ES-I3 (cell line): ENCODE measurements around the gene AGPAT3.

Experiments
- H3K36me3 ChIP-seq: 2 replicates; pipeline ENCODE4 v1.6.1; 2013; ENCODE audit warnings: mild to moderate bottlenecking, low read length, control low read depth, moderate library complexity; ENCODE audit not compliant: insufficient read depth
- H3K4me1 ChIP-seq: 2 replicates; pipeline ENCODE4 v1.6.1; 2013; ENCODE audit warnings: mild to moderate bottlenecking, control low read depth, low read length; ENCODE audit not compliant: insufficient read depth
- H3K9ac ChIP-seq: 2 replicates; pipeline ENCODE4 v1.6.1; 2013; ENCODE audit warnings: low read depth, mild to moderate bottlenecking, low read length, moderate library complexity
- H3K9me3 ChIP-seq: 2 replicates; pipeline ENCODE4 v1.6.1; 2013; ENCODE audit warnings: mild to moderate bottlenecking, low read length, moderate library complexity; ENCODE audit not compliant: control insufficient read depth, insufficient read depth

AGPAT3 gene

DNA sequence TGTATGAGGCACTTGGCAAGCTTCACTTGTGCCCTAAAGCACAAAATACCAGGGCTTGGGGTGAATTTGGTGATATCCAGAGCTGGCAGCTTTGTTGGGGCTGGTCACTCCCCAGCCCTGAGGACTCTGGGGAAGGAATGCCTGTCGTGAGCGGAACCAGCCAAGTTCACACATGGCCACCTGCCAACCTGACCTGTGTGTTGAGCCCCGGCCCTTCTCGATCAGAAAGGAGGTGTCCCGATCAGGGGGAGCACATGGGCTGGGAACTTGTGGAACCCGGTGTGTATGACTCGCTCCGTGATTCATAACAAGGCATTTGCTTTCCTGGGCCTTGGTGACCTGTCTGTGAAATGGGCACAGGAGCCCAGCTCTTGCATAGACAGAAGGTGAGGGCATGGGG is 43.1 kb downstream of the AGPAT3 start:
- no peak overlapping the region for H3K9ac ChIP-seq
- no peaks in the 10 kb centered on the region for H3K36me3 ChIP-seq
- no peaks in the 10 kb centered on the region for H3K4me1 ChIP-seq
- no peaks in the 10 kb centered on the region for H3K9me3 ChIP-seq

DNA sequence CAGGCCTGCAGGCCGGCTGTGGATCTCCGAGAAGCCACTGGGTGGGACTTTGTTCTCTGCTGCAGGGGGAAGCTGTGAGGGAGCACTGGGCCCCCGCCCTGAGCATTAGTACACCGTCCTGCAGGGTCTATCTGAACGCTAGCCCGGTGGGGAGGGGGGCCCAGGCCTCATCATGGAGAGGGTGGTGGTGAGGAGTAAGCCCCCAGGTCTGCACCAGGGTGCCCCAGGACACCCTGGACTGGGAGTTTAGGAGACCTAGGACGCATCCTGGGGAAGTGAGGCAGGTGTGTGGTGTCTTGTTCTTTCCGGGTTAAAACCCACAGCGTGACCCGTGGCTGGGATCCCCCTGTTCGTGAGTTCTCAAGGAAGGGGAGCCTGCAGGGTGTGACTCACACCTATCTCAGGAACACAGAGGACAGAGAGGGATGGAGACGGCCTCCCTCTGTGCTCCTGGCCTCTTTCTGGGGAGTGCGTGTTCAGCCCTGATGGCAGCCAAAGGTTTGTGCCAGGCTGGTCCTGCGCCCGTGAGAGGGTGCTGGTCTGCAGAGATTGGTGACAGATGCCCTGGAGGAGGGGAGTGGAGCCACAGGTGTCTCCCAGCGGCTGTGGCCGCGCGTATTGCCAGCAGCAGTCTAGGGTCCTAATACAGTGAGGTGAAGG is 44.8 kb downstream of the AGPAT3 start:
- no peak overlapping the region for H3K9ac ChIP-seq
- no peaks in the 10 kb centered on the region for H3K36me3 ChIP-seq
- no peaks in the 10 kb centered on the region for H3K4me1 ChIP-seq

DNA sequence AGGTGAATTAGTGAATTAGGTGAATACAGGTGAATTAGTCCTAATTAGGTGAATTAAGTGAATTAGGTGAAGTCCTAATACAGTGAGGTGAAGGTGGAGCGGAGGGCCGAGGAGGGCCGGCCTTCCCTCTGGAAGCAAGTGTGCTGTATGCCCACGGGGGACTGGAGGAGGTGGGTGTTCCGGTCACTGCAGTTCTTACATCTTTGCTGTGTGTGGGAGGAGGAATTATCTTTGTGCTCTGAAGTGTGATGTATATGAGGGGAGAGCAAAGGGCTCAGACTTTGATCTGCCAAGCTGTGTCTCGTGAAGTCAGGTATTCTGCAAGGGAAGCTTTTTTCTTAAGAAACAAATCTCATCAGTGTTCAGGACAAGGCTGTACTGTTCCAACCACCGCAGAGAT is 45.4 kb downstream of the AGPAT3 start:
- Histone ChIP-seq H3K9ac (no peak overlapping the region), H3K36me3 (no peaks in the 10 kb centered on the region), H3K4me1 (no peaks in the 10 kb centered on the region), H3K9me3 (no peaks in the 10 kb centered on the region)

More for the DNA sequence above, 44.8 kb downstream of the AGPAT3 start:
- H3K9me3 ChIP-seq = no peaks in the 10 kb centered on the region

DNA sequence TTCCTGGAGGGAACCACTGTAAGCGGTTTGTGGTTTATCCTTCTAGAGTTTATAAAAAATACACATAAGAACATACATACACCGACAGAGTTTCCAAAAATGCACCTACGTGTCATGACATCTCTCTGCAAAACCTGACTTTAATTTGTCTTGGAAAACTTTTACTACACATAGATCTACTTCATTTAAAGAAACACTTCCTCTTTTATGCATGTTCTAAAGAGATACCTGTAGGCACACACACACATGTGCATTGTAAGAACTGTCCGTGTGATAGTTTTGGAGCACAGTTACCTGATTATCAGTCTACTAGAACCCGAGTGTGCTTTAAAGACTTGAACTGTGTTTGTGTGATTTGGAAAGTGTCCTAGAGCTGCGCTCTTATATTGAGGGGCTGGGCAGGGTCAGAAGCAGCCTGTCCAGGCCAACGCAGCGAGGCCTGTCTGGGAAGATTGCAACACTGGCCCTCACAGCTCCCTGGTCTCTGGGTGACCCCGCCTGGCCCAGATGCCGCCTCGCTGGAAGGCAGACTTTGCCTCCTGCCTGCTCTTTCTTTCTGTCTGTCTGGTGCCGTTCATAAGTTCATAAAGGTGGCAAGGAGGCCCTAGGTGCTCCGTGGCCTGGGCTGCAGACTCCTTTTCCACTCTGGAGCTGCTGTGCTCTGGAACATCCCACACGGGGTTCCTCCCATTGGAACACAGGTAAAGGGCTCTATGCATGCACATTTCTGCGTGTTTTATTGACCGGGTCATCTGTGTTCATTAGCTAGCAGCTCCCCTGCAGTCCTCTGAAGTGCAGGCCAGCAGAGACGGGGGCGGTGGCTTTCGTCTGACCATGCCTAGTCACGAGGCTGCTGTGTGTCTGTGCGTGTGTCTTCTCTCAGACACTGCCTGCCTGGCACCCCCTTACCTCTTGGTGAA is 46.3 kb downstream of the AGPAT3 start:
- no peaks in the 10 kb centered on the region for H3K9me3 ChIP-seq
- no peaks in the 10 kb centered on the region for H3K4me1 ChIP-seq
- H3K9ac ChIP-seq = no peak overlapping the region
- H3K36me3 ChIP-seq = no peaks in the 10 kb centered on the region

DNA sequence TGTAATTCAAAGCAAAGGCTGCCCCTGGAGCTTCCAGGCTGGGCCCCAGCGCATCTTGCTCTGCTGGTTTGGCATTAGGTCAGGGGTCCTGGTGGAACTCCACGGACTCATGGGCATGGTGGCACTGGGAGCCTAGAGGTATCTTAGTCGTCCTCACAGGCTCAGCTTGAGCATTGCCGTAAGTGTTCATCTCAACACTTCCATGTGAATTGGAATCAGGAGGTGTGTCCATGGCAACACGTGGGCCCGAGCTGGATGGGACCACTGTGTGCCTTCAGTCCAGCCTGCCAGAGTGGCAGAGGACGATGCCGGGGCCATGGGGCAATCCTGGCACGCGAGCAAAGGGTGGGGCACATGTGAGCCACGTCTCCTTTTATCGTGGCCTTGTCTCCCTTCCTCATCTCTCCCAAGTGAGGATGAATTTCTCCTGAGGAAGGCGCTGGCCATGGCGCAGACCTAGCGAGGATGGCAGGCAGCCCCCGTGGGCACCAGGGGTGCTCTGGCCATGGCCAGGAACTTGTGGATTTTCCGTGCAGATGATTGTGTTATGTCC is 47.0 kb downstream of the AGPAT3 start:
- no peaks in the 10 kb centered on the region for H3K36me3 ChIP-seq
- H3K9ac ChIP-seq = no peak overlapping the region
- no peaks in the 10 kb centered on the region for H3K4me1 ChIP-seq
- no peaks in the 10 kb centered on the region for H3K9me3 ChIP-seq

DNA sequence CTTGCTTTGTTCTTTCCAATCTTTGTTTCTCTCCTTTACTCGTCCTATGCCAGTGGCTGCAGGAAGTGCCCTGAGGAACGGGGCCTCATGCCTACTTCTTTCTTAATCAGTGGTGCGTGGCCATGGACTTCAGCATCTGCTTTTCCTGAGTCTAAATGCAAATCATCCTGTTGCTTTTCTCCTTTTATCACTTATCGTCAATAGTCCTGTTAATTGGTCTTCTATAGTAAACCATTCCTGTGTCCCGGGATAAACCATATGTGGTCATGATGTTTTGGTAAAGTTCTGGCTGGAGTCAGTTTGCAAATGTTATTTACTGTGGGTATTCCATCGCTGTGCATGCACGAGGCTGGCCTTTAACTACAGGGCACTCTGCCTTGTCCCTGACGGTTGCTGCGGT is 47.5 kb downstream of the AGPAT3 start:
- no peaks in the 10 kb centered on the region for H3K36me3 ChIP-seq
- no peak overlapping the region for H3K9ac ChIP-seq
- H3K9me3 ChIP-seq = no peaks in the 10 kb centered on the region
- H3K4me1 ChIP-seq = no peaks in the 10 kb centered on the region

DNA sequence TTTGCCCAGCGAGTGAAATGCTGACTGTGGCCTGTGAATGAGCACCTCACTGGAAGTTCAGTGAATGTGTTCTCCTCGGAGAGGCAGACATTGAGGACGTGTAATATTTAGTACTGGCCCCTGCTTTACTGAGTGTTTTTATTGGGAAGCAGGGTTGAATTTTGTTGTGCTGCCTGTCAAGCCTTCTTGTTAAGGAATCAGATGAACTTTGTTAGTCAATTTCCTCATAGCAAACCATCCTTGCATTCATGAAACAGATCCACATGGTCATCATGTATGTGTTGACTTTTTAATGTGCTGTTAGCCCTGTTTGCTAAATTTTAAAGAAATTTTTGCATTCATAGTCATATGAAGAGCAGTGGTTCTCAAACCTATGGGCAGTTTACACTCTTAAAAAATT is 47.9 kb downstream of the AGPAT3 start:
- Histone ChIP-seq H3K9me3 (no peaks in the 10 kb centered on the region), H3K9ac (no peak overlapping the region), H3K4me1 (no peaks in the 10 kb centered on the region), H3K36me3 (no peaks in the 10 kb centered on the region)

DNA sequence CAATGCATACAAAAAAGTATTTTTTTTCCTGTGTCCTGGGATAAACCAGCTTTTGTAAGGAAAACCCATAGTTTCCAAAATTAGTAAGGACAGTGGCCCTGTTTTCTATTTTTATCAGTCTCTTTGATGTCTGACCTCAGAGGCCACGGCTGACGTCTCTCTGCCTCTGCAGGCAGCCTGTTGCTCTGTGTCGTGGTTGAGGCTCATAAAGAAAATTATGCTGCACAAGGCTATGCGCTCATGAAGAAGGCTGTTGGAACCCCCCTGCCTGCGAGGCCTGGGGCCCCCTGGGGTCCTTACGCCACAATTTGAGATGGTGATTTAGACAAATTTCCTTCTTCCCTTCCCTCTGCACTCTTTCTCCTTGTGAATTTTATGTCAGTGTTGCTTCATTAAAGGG is 48.9 kb downstream of the AGPAT3 start:
- Histone ChIP-seq H3K36me3 (no peaks in the 10 kb centered on the region; the same call in 1 of the 2 replicates), H3K9me3 (no peaks in the 10 kb centered on the region), H3K9ac (no peak overlapping the region), H3K4me1 (no peaks in the 10 kb centered on the region)

DNA sequence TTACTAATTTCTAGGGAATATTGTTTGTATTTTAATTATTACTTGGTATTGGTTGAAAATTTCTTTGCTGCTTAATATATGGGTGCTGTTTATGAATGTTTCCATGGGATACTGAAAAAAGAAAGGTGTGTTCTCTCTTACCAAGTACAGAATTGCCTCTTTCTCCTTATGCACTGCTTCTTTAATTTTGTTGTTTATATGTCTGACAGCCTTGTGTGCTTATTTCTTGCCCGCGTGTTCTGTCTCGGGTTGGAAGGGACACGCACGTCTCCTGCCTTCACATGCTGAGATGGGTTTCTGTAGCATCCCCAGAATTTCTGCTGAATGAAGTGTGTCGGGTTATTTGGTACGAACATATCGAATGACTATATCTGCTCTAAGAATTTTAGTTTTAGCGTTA is 51.1 kb downstream of the AGPAT3 start:
- H3K9ac ChIP-seq = no peak overlapping the region
- no peaks in the 10 kb centered on the region for H3K9me3 ChIP-seq
- H3K4me1 ChIP-seq = peaks cover 3% of the 10 kb centered on the region; the same call in 1 of the 2 replicates
- H3K36me3 ChIP-seq = no peaks in the 10 kb centered on the region; the same call in 1 of the 2 replicates

DNA sequence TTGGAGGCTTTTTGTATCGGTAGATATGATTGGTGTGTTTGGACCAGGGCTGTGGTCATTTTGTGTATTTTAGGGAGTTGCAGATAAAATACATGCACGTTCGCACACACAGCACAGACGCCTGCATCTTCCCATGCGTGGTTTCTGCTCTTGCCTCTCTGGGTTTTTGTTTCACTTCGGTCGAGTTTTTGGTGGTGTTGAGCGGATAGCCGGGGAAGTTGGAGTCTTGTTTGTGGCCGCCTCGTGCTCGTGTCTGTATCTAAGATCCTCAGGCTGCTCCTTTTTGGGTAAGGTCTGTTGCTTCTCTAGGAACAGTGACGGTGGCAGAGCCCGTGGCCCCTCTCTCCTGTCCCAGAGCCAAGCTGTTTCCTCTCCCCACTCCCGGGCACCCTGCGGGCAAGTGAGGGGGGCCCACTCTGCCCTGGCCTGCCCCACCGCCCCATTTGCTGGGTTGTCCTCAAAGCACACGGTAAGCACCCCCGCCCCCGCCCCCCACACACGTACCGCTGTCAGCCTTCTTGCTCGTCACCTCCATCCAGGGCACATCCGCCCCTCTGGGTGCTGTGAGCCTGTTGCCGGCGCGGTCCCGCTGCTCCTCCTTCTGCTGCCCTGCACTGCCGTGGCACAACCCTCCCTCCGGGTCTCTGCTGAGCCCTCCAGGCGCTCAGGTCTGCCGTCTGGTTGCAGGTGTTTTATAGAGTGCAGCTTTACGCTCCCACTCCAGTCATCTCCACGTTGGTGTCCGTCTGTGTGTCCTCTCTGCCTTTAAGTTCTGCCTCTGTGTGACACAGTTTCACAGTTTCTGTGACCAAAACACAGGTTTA is 51.9 kb downstream of the AGPAT3 start:
- Histone ChIP-seq H3K9me3 (no peaks in the 10 kb centered on the region), H3K9ac (no peak overlapping the region)

DNA sequence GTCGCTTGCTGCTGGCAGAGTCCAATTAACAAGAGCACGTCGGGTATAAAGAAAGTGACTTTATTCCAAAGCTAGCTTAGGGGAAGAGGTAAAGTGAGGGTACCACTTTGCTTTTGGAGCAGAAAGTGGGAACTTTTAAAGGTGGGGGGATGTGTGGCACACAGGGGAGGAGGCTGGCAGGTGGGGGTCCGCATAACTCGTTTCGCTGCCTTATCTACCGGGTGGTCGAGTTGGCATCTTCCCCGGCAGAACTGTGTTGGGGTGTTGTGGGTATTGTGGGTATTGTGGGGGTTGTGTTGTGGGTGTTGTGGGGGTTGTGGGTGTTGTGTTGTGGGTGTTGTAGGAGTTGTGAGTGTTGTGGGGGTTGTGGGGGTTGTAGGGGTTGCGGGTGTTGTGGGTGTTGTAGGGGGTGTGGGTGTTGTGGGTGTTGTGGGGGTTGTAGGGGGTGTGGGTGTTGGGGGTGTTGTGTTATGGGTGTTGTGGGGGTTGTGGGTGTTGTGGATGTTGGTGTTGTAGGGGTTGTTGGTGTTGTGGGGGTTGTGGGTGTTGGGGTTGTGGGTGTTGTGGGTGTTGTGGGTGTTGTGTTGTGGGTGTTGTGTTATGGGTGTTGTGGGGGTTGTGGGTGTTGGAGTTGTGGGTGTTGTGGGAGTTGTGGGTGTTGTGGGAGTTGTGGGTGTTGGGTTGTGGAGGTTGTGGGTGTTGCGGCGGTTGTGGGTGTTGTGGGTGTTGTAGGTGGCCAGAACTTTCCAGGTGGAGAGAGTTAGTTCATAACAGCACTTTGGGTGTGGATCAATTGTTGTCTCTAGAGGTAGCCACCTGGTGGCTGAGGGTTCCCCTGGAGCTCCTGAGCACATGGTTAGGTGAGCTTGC is 52.7 kb downstream of the AGPAT3 start:
- H3K36me3 ChIP-seq = no peaks in the 10 kb centered on the region; the same call in 1 of the 2 replicates
- H3K4me1 ChIP-seq = peaks cover 13% of the 10 kb centered on the region
- H3K9ac ChIP-seq = no peak overlapping the region
- no peaks in the 10 kb centered on the region for H3K9me3 ChIP-seq

More for the DNA sequence above, 51.9 kb downstream of the AGPAT3 start:
- peaks cover 10% of the 10 kb centered on the region for H3K4me1 ChIP-seq
- no peaks in the 10 kb centered on the region; the same call in 1 of the 2 replicates for H3K36me3 ChIP-seq

DNA sequence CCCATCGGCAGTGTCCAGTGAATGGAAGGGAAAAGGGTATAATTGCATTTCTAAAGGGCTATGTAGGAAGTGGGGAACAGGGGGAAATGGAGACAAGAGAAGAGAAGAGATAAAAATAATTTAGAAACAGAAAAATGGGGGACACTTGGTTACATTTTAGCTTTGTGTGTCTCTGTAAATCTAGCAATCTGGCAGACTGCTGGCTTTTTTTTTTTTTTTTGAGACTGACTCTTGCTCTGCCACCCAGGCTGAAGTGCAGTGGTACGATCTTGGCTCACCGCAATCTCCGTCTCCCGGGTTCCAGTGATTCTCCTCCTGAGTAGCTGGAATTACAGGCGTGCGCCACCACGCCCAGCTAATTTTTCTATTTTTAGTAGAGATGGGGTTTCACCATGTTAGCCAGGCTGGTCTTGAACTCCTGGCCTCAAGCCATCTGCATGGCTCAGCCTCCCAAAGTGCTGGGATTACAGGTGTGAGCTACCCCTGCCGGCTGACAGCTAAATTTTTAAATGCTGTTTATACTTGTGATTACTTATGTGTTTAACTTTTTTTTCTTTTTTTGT is 53.4 kb downstream of the AGPAT3 start:
- H3K4me1 ChIP-seq = peaks cover 13% of the 10 kb centered on the region
- no peaks in the 10 kb centered on the region; the same call in 1 of the 2 replicates for H3K36me3 ChIP-seq
- no peak overlapping the region for H3K9ac ChIP-seq
- H3K9me3 ChIP-seq = no peaks in the 10 kb centered on the region

DNA sequence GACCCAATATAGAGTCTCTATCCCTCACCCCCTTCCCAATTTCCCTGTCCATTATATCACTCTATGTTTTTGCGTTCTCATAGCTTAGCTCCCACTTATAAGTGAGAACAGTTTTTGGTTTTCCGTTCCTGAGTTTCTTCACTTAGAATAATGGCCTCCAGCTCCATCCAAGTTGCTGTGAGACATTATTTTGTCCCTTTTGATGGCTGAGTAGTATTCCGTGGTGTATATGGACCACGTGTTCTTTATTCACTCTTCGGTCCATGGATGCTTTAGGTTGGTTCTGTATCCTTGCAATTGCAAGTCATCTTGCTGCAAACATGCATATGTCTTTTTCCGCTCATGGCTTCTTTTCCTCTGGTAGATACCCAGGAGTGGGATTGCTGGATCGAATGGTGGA is 54.3 kb downstream of the AGPAT3 start:
- no peak overlapping the region for H3K9ac ChIP-seq
- peaks cover 13% of the 10 kb centered on the region for H3K4me1 ChIP-seq
- no peaks in the 10 kb centered on the region for H3K9me3 ChIP-seq
- H3K36me3 ChIP-seq = no peaks in the 10 kb centered on the region; the same call in 1 of the 2 replicates
